Smooth muscle cell (in vitro differentiated cells): ENCODE results near the gene RRAS. TPM values are rescaled to one million over a fixed set of nuclear protein-coding genes. Genes with fewer than 3 reads are reported as not detected.

Source experiments
- DNase-seq: peaks from one replicate; lab custom pipeline; 2025; ENCODE audit not compliant: unreplicated experiment; lab: John Stamatoyannopoulos, UW
- H2AFZ ChIP-seq: fragments of 200-600 bp; sonication (generic); 2 replicates; pipeline ENCODE4 v1.6.0; 2016; ENCODE audit warnings: antibody characterized with exemption, low read depth, mild to moderate bottlenecking
- H3F3A ChIP-seq: fragments of 200-600 bp; sonication (generic); 2 replicates; pipeline ENCODE4 v1.6.0; 2017; ENCODE audit warnings: antibody characterized with exemption, low read depth
- H3K27ac ChIP-seq: fragments of 200-600 bp; sonication (generic); 2 replicates; pipeline ENCODE4 v1.5.1; 2016; ENCODE audit warnings: low read depth, mild to moderate bottlenecking
- H3K27me3 ChIP-seq: fragments of 200-600 bp; sonication (generic); 2 replicates; pipeline ENCODE4 v1.6.1; 2016; ENCODE audit warnings: low read depth, mild to moderate bottlenecking
- H3K36me3 ChIP-seq: fragments of 200-600 bp; sonication (generic); 2 replicates; pipeline ENCODE4 v1.5.1; 2016; ENCODE audit warnings: low read depth
- H3K4me1 ChIP-seq: fragments of 200-600 bp; sonication (generic); 2 replicates; pipeline ENCODE4 v1.5.1; 2016; ENCODE audit warnings: low read depth
- H3K4me2 ChIP-seq: fragments of 200-600 bp; sonication (generic); 2 replicates; pipeline ENCODE4 v1.6.0; 2016; ENCODE audit warnings: mild to moderate bottlenecking
- H3K4me3 ChIP-seq: fragments of 200-600 bp; sonication (generic); 2 replicates; pipeline ENCODE4 v1.5.1; 2016; ENCODE audit warnings: mild to moderate bottlenecking
- H3K79me2 ChIP-seq: fragments of 200-600 bp; sonication (generic); 2 replicates; pipeline ENCODE4 v1.6.0; 2016; ENCODE audit warnings: low read depth, mild to moderate bottlenecking
- H3K9ac ChIP-seq: fragments of 200-600 bp; sonication (generic); 2 replicates; pipeline ENCODE4 v1.6.0; 2016; ENCODE audit warnings: low read depth
- H3K9me3 ChIP-seq: fragments of 200-600 bp; sonication (generic); replicated peaks from 2 replicates; pipeline ENCODE4 v1.5.1; 2016; ENCODE audit warnings: low read depth
- H4K20me1 ChIP-seq: fragments of 200-600 bp; sonication (generic); 2 replicates; pipeline ENCODE4 v1.6.0; 2016; ENCODE audit warnings: low read depth
- WGBS: methylation state at CpG from one replicate; pipeline ENCODE4 v1.1.7; 2016; ENCODE audit warnings: low lambda C conversion rate; 5-methylcytosine and 5-hydroxymethylcytosine counted together
- polyA plus RNA-seq: library from polyadenylated mRNA; unstranded; fragments of >200 nt; fragmentation: Nextera tagmentation; extraction: Ambion mirVana; gene quantifications from 2 replicates; pipeline ENCODE4 v1.2.1, GENCODE V29; 2016
- total RNA-seq: library from RNA; depleted of rRNA; stranded (reverse); fragments of >200 nt; gene quantifications from 2 replicates; pipeline ENCODE4 v1.2.3, GENCODE V29; 2014
- TF ChIP-seq, protein P1 (sequence below): fragments of 200-600 bp; sonication (generic); IDR thresholded peaks from 2 replicates; pipeline ENCODE4 v1.5.1; 2017; ENCODE audit warnings: borderline replicate concordance, mild to moderate bottlenecking, antibody characterized with exemption; ENCODE audit not compliant: insufficient read depth, poor library complexity, severe bottlenecking

Gene RRAS
- total and polyA plus RNA-seq, 2 experiments from 2014 or later, result 86.5 to 224 TPM

DNA sequence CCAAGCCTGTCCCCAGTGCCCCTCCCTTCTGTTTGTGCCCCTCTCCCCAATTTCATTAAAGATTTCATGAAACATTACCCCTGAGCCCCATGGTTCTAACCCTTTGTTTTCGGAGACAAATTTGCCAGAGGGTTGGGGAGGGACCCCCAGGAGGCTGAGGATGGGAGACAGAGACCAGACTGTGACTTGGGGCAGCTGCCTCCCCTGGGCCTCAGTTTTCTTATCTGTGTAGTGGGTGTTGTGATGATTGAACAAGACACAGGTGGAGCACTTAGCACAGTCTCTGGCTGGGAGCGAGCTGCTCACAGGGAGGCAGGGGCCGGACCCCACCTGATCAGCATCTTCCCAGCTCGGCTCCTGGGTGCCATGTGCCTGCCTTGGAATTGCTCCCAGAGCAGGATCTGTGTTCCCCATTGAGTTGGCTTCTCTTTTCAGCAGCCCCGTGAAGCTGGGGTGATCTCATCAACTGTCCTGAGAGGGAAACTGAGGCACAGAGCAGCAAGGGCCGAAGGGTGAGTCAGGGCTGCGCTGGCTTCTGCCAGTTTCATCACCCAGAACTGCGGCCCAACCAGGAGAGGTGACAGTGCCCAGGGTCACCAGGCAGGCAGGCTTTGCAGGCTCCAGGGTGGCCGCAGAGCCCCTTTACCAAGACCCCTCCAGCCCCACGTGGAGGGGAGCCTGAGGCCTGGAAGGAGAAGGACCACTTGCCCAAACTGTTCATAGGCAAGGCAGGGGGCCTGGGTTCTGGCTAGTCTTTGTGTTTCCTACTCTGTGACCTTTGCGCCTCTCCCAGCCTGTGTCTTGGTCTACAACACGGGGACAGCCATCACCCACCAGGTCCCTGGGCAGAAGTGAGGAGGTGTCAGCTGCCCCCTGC is 18.9 kb upstream of the RRAS start:
- Histone ChIP-seq H3K9me3 (no peaks in the 10 kb centered on the region), H3K4me2 (no peak overlapping the region), H3K4me1 (peaks cover 3% of the 10 kb centered on the region), H3K27ac (no peak overlapping the region), H3K79me2 (peaks cover 4% of the 10 kb centered on the region), H3K9ac (no peak overlapping the region), H2AFZ (no peak overlapping the region), H4K20me1 (peaks cover 29% of the 10 kb centered on the region), H3K27me3 (no peaks in the 10 kb centered on the region), H3K4me3 (no peak overlapping the region), H3F3A (no peaks in the 10 kb centered on the region), H3K36me3 (no peaks in the 10 kb centered on the region)
- TF ChIP-seq, protein P1, sequence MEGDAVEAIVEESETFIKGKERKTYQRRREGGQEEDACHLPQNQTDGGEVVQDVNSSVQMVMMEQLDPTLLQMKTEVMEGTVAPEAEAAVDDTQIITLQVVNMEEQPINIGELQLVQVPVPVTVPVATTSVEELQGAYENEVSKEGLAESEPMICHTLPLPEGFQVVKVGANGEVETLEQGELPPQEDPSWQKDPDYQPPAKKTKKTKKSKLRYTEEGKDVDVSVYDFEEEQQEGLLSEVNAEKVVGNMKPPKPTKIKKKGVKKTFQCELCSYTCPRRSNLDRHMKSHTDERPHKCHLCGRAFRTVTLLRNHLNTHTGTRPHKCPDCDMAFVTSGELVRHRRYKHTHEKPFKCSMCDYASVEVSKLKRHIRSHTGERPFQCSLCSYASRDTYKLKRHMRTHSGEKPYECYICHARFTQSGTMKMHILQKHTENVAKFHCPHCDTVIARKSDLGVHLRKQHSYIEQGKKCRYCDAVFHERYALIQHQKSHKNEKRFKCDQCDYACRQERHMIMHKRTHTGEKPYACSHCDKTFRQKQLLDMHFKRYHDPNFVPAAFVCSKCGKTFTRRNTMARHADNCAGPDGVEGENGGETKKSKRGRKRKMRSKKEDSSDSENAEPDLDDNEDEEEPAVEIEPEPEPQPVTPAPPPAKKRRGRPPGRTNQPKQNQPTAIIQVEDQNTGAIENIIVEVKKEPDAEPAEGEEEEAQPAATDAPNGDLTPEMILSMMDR, result no peak
- WGBS, result 97% methylated on average over 12 of the region's 12 CpGs
- no peak for DNase-seq

DNA sequence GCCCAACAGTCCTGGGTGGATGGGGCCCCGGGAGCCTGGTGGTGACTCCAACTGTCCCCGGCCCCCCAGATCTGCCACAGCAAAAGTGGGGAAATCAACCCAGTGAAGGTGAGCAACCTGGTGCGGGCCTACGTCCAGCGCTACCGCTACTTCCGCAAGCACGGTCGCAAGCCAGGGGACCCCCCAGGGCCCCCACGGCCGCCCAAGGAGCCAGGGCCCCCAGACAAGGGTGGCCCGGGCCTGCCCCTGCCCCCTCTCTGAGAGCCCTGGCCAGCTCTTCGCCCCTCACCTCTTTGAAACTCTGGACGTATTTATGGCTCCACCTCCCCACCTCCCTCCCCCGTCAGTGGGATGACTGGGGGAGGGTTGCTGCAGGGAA is 18.2 kb upstream of the RRAS start:
- Histone ChIP-seq H3F3A (no peaks in the 10 kb centered on the region), H4K20me1 (peaks cover 27% of the 10 kb centered on the region), H3K27ac (no peak overlapping the region), H3K36me3 (no peaks in the 10 kb centered on the region), H3K27me3 (no peaks in the 10 kb centered on the region), H3K4me2 (no peak overlapping the region), H3K79me2 (no peaks in the 10 kb centered on the region), H3K4me3 (no peak overlapping the region), H2AFZ (no peak overlapping the region), H3K4me1 (no peaks in the 10 kb centered on the region), H3K9me3 (no peaks in the 10 kb centered on the region), H3K9ac (no peak overlapping the region)
- 95% methylated on average over 13 of the region's 15 CpGs for WGBS
- DNase-seq, result no peak
- TF ChIP-seq, protein P1, result no peak

GRCh38 chr19:49657493-49658138 is 17.7 kb upstream of the RRAS start:
- no peaks in the 10 kb centered on the region for H3K79me2 ChIP-seq
- H3K9me3 ChIP-seq, result no peaks in the 10 kb centered on the region
- H3K36me3 ChIP-seq, result no peaks in the 10 kb centered on the region
- no peak for DNase-seq
- no peaks in the 10 kb centered on the region for H3K27me3 ChIP-seq
- TF ChIP-seq, protein P1, result no peak
- no peak overlapping the region for H2AFZ ChIP-seq
- H3K27ac ChIP-seq, result no peak overlapping the region
- peaks cover 27% of the 10 kb centered on the region for H4K20me1 ChIP-seq
- H3F3A ChIP-seq, result no peaks in the 10 kb centered on the region
- H3K4me3 ChIP-seq, result no peak overlapping the region
- 97% methylated on average over 22 of the region's 22 CpGs for WGBS
- H3K9ac ChIP-seq, result no peak overlapping the region
- H3K4me1 ChIP-seq, result no peaks in the 10 kb centered on the region
- H3K4me2 ChIP-seq, result no peak overlapping the region
